Stimulated activated memory B cell treated with anti-CD40 and anti-IgM and Interleukin-4, amounts not matched to agents 10 μg/mL and 1 μg/mL and 100 μg/mL, for 72 hours (primary cell): ENCODE measurements around the gene CDH13.

ENCODE experiments used
- ATAC-seq: fragments of 150-1000 bp; cut with Tn5 transposase; 2 replicates; pipeline ENCODE4 v1.10.0; 2021
- H3K27ac Mint-ChIP-seq: one replicate; pipeline ENCODE4 v1.8.0; 2022; ENCODE audit warnings: mild to moderate bottlenecking, mixed read lengths
- H3K27me3 Mint-ChIP-seq: one replicate; pipeline ENCODE4 v1.8.0; 2022; ENCODE audit warnings: mixed read lengths
- H3K36me3 Mint-ChIP-seq: one replicate; pipeline ENCODE4 v1.8.0; 2022; ENCODE audit warnings: mixed read lengths
- H3K4me1 Mint-ChIP-seq: one replicate; pipeline ENCODE4 v1.8.0; 2022; ENCODE audit warnings: mixed read lengths
- H3K4me3 Mint-ChIP-seq: one replicate; pipeline ENCODE4 v1.8.0; 2022; ENCODE audit warnings: mild to moderate bottlenecking, moderate library complexity, mixed read lengths
- H3K9me3 Mint-ChIP-seq: one replicate; pipeline ENCODE4 v1.8.0; 2022; ENCODE audit warnings: mixed read lengths

The CDH13 gene

GRCh38 chr16:82636485-82636884 is 9.7 kb downstream of the CDH13 start:
- peaks cover 2% of the 10 kb centered on the region for H3K4me1 Mint-ChIP-seq
- peaks cover 24% of the 10 kb centered on the region for H3K27me3 Mint-ChIP-seq
- ATAC-seq, result no peak
- H3K27ac Mint-ChIP-seq, result no peak overlapping the region
- no peaks in the 10 kb centered on the region for H3K36me3 Mint-ChIP-seq
- no peak overlapping the region for H3K4me3 Mint-ChIP-seq
- no peaks in the 10 kb centered on the region for H3K9me3 Mint-ChIP-seq

GRCh38 chr16:82636958-82637357 is 10.2 kb downstream of the CDH13 start:
- Mint-ChIP-seq H3K27me3 (peaks cover 25% of the 10 kb centered on the region), H3K4me3 (no peak overlapping the region), H3K4me1 (peaks cover 5% of the 10 kb centered on the region), H3K36me3 (no peaks in the 10 kb centered on the region), H3K27ac (no peak overlapping the region), H3K9me3 (no peaks in the 10 kb centered on the region)
- ATAC-seq, result no peak

- Mint-ChIP-seq H3K4me1 (peaks cover 5% of the 10 kb centered on the region), H3K4me3 (no peak overlapping the region), H3K9me3 (no peaks in the 10 kb centered on the region), H3K27ac (no peak overlapping the region), H3K27me3 (peaks cover 19% of the 10 kb centered on the region), H3K36me3 (no peaks in the 10 kb centered on the region)
- no peak for ATAC-seq
Measured at GRCh38 chr16:82638095-82638798, 11.5 kb downstream of the CDH13 start.

GRCh38 chr16:82639263-82639662 is 12.5 kb downstream of the CDH13 start:
- Mint-ChIP-seq H3K9me3 (no peaks in the 10 kb centered on the region), H3K36me3 (no peaks in the 10 kb centered on the region), H3K27me3 (peaks cover 19% of the 10 kb centered on the region), H3K27ac (no peak overlapping the region), H3K4me1 (peaks cover 5% of the 10 kb centered on the region), H3K4me3 (no peak overlapping the region)
- ATAC-seq, result no peak

GRCh38 chr16:82639666-82640336 is 13.0 kb downstream of the CDH13 start:
- Mint-ChIP-seq H3K27ac (no peak overlapping the region), H3K9me3 (no peaks in the 10 kb centered on the region), H3K4me1 (peaks cover 5% of the 10 kb centered on the region), H3K4me3 (no peak overlapping the region), H3K27me3 (peaks cover 19% of the 10 kb centered on the region), H3K36me3 (no peaks in the 10 kb centered on the region)
- ATAC-seq, result peak; percentile 59

- Mint-ChIP-seq H3K27me3 (peaks cover 19% of the 10 kb centered on the region), H3K36me3 (no peaks in the 10 kb centered on the region), H3K4me1 (peaks cover 5% of the 10 kb centered on the region), H3K27ac (no peak overlapping the region), H3K4me3 (no peak overlapping the region), H3K9me3 (no peaks in the 10 kb centered on the region)
- ATAC-seq, result no peak
Measured at GRCh38 chr16:82641336-82641984, 14.7 kb downstream of the CDH13 start.

- Mint-ChIP-seq H3K4me3 (no peak overlapping the region), H3K36me3 (no peaks in the 10 kb centered on the region), H3K27ac (no peak overlapping the region), H3K27me3 (peaks cover 19% of the 10 kb centered on the region), H3K9me3 (no peaks in the 10 kb centered on the region), H3K4me1 (peaks cover 5% of the 10 kb centered on the region)
- no peak for ATAC-seq
Measured at GRCh38 chr16:82643136-82643535, 16.4 kb downstream of the CDH13 start.

GRCh38 chr16:82643936-82644630 is 17.3 kb downstream of the CDH13 start:
- H3K4me3 Mint-ChIP-seq, result no peak overlapping the region
- H3K4me1 Mint-ChIP-seq, result peaks cover 5% of the 10 kb centered on the region
- no peak for ATAC-seq
- H3K27me3 Mint-ChIP-seq, result peaks cover 19% of the 10 kb centered on the region
- H3K9me3 Mint-ChIP-seq, result no peaks in the 10 kb centered on the region
- H3K36me3 Mint-ChIP-seq, result no peaks in the 10 kb centered on the region
- H3K27ac Mint-ChIP-seq, result no peak overlapping the region

GRCh38 chr16:82646504-82646903 is 19.7 kb downstream of the CDH13 start:
- Mint-ChIP-seq H3K36me3 (no peaks in the 10 kb centered on the region), H3K27ac (no peak overlapping the region), H3K27me3 (peaks cover 2% of the 10 kb centered on the region), H3K9me3 (no peaks in the 10 kb centered on the region), H3K4me1 (peaks cover 3% of the 10 kb centered on the region), H3K4me3 (no peak overlapping the region)
- ATAC-seq, result no peak

- ATAC-seq, result no peak
- H3K27me3 Mint-ChIP-seq, result no peaks in the 10 kb centered on the region
- H3K4me3 Mint-ChIP-seq, result no peak overlapping the region
- peaks cover 24% of the 10 kb centered on the region for H3K4me1 Mint-ChIP-seq
- no peaks in the 10 kb centered on the region for H3K36me3 Mint-ChIP-seq
- no peaks in the 10 kb centered on the region for H3K9me3 Mint-ChIP-seq
- H3K27ac Mint-ChIP-seq, result no peak overlapping the region
Measured at GRCh38 chr16:82649766-82650165, 23.0 kb downstream of the CDH13 start.

- no peaks in the 10 kb centered on the region for H3K27me3 Mint-ChIP-seq
- ATAC-seq, result no peak
- peaks cover 32% of the 10 kb centered on the region for H3K4me1 Mint-ChIP-seq
- no peaks in the 10 kb centered on the region for H3K9me3 Mint-ChIP-seq
- no peaks in the 10 kb centered on the region for H3K36me3 Mint-ChIP-seq
- no peak overlapping the region for H3K27ac Mint-ChIP-seq
- H3K4me3 Mint-ChIP-seq, result no peak overlapping the region
Measured at GRCh38 chr16:82650804-82651203, 24.0 kb downstream of the CDH13 start.

GRCh38 chr16:82651921-82652601 is 25.3 kb downstream of the CDH13 start:
- H3K27ac Mint-ChIP-seq, result peak overlapping the region; percentile 87
- no peaks in the 10 kb centered on the region for H3K9me3 Mint-ChIP-seq
- no peaks in the 10 kb centered on the region for H3K36me3 Mint-ChIP-seq
- no peaks in the 10 kb centered on the region for H3K27me3 Mint-ChIP-seq
- peaks cover 36% of the 10 kb centered on the region for H3K4me1 Mint-ChIP-seq
- ATAC-seq, result peak; percentile 77
- peak overlapping the region; percentile 3 for H3K4me3 Mint-ChIP-seq

- no peaks in the 10 kb centered on the region for H3K9me3 Mint-ChIP-seq
Measured at GRCh38 chr16:82652826-82653225, 26.1 kb downstream of the CDH13 start.

GRCh38 chr16:82653550-82654511 is 27.1 kb downstream of the CDH13 start:
- no peaks in the 10 kb centered on the region for H3K36me3 Mint-ChIP-seq

More at GRCh38 chr16:82652826-82653225, 26.1 kb downstream of the CDH13 start:
- peaks cover 36% of the 10 kb centered on the region for H3K4me1 Mint-ChIP-seq
- ATAC-seq, result no peak
- peak overlapping the region; percentile 87 for H3K27ac Mint-ChIP-seq
- H3K4me3 Mint-ChIP-seq, result no peak overlapping the region
- H3K36me3 Mint-ChIP-seq, result no peaks in the 10 kb centered on the region
- H3K27me3 Mint-ChIP-seq, result no peaks in the 10 kb centered on the region

More at GRCh38 chr16:82653550-82654511, 27.1 kb downstream of the CDH13 start:
- Mint-ChIP-seq H3K4me3 (peak overlapping the region; percentile 52), H3K4me1 (peaks cover 36% of the 10 kb centered on the region), H3K27me3 (no peaks in the 10 kb centered on the region), H3K27ac (peak overlapping the region; percentile 87), H3K9me3 (no peaks in the 10 kb centered on the region)
- ATAC-seq, result peak; percentile 87
